Vagina (tissue), 2 donors: ENCODE data around the gene ADAP1. TPM values are rescaled to one million over a fixed set of nuclear protein-coding genes. Genes with fewer than 3 reads are reported as not detected.

ENCODE experiments used
- DNase-seq, 2 donors: peaks; one replicate each; pipeline ENCODE4 v3.0.0-alpha.2; 2017; ENCODE audit errors: extremely low spot score in 2 of 2
- H3K27ac ChIP-seq: fragments of 200-600 bp; sonication (generic); one replicate; pipeline ENCODE4 v1.5.1; 2019
- H3K27me3 ChIP-seq: fragments of 200-600 bp; sonication (generic); one replicate; pipeline ENCODE4 v1.5.1; 2019
- H3K36me3 ChIP-seq, 2 donors: fragments of 200-600 bp; sonication (generic); one replicate each; pipeline ENCODE4 v1.5.1; 2017 to 2019
- H3K4me1 ChIP-seq: fragments of 200-600 bp; sonication (generic); one replicate; pipeline ENCODE4 v1.5.1; 2019
- H3K4me3 ChIP-seq, 2 donors: fragments of 200-600 bp; sonication (generic); 1 replicate in 1 of 2; 2 replicates in 1 of 2; pipeline ENCODE4 v1.5.1; 2016 to 2019
- H3K9me3 ChIP-seq: fragments of 200-600 bp; sonication (generic); one replicate; pipeline ENCODE4 v1.5.1; 2019
- CTCF ChIP-seq, 3 experiments: fragments of 450-650 bp in 2 of 3; fragments of 200-600 bp in 1 of 3; sonication (generic) in 1 of 3; IDR thresholded peaks; one replicate each; pipeline ENCODE4 v1.5.1; 2017 to 2019; ENCODE audit warnings: antibody characterized with exemption in 3 of 3, mild to moderate bottlenecking in 2 of 3, moderate library complexity in 2 of 3
- POLR2A ChIP-seq, 2 donors: fragments of 450-650 bp; IDR thresholded peaks; one replicate each; pipeline ENCODE4 v1.6.1; 2017; ENCODE audit warnings: antibody characterized with exemption in 2 of 2, mild to moderate bottlenecking in 2 of 2, moderate library complexity in 2 of 2
- POLR2AphosphoS5 ChIP-seq, 2 donors: sonication (generic); formaldehyde crosslinking; IDR thresholded peaks; one replicate each; pipeline ENCODE4 v1.9.0; 2017; ENCODE audit warnings: antibody characterized with exemption in 2 of 2, mild to moderate bottlenecking in 2 of 2, low read depth in 1 of 2; ENCODE audit not compliant: insufficient read depth in 1 of 2
- intact Hi-C: fragments of 100-400 bp; cut with DNase I; formaldehyde crosslinking; loops from one replicate; pipeline ENCODE4 v1.15.1; 2023
- total RNA-seq: library from RNA; depleted of rRNA; stranded (reverse); fragments of >200 nt; gene quantifications from one replicate; pipeline ENCODE4 v1.2.3, GENCODE V29; 2016

The ADAP1 gene
- total RNA-seq, 1 donor from 2014 or later = 4.2 TPM

GRCh38 chr7:983616-984071 lies 29.2 kb upstream of the ADAP1 start:
- intact Hi-C loops = no loop called here
- TF ChIP-seq POLR2AphosphoS5 (IDR thresholded peaks at IDR 0.05; ENCODE audit: insufficient read depth in 1 of 2, low read depth in 1 of 2) (no peak), POLR2A (IDR thresholded peaks at IDR 0.05) (no peak), CTCF (IDR thresholded peaks at IDR 0.05) (no peak)
- no peak overlapping the region for H3K27ac ChIP-seq
- no peaks in the 10 kb centered on the region for H3K9me3 ChIP-seq
- no peak overlapping the region for H3K4me3 ChIP-seq
- peaks cover 24% of the 10 kb centered on the region for H3K4me1 ChIP-seq
- no peaks in the 10 kb centered on the region for H3K36me3 ChIP-seq
- no peak for DNase-seq
- no peaks in the 10 kb centered on the region for H3K27me3 ChIP-seq

GRCh38 chr7:983004-983615 lies 28.6 kb upstream of the ADAP1 start, which contains the start of gene CYP2W1:
CYP2W1 (plus strand) TSS chr7:983181; CDS start chr7:983212, 31 bp downstream.
- H3K27ac ChIP-seq = no peak within 1 kb of the TSS
- no peak for DNase-seq
- H3K9me3 ChIP-seq = no peaks in the 10 kb centered on the region
- H3K36me3 ChIP-seq = no peaks in the 10 kb centered on the region
- no peak for TF ChIP-seq CTCF (IDR thresholded peaks at IDR 0.05)
- no peak for TF ChIP-seq POLR2A (IDR thresholded peaks at IDR 0.05)
- no peak for TF ChIP-seq POLR2AphosphoS5 (IDR thresholded peaks at IDR 0.05; ENCODE audit: insufficient read depth in 1 of 2, low read depth in 1 of 2)
- no peak within 1 kb of the TSS for H3K4me3 ChIP-seq
- peaks cover 19% of the 10 kb centered on the region for H3K4me1 ChIP-seq
- intact Hi-C loops = no loop called here
- H3K27me3 ChIP-seq = no peaks in the 10 kb centered on the region

GRCh38 chr7:982511-983003 lies 28.1 kb upstream of the ADAP1 start:
- H3K27ac ChIP-seq = no peak overlapping the region
- no peaks in the 10 kb centered on the region for H3K36me3 ChIP-seq
- no peak overlapping the region for H3K4me3 ChIP-seq
- no peak for TF ChIP-seq POLR2A (IDR thresholded peaks at IDR 0.05)
- no peak for TF ChIP-seq CTCF (IDR thresholded peaks at IDR 0.05)
- no peak for TF ChIP-seq POLR2AphosphoS5 (IDR thresholded peaks at IDR 0.05; ENCODE audit: insufficient read depth in 1 of 2, low read depth in 1 of 2)
- no peaks in the 10 kb centered on the region for H3K27me3 ChIP-seq
- H3K4me1 ChIP-seq = peaks cover 18% of the 10 kb centered on the region
- DNase-seq = no peak
- no peaks in the 10 kb centered on the region for H3K9me3 ChIP-seq
- intact Hi-C loops = no loop called here

- no peak overlapping the region for H3K4me3 ChIP-seq
- no peaks in the 10 kb centered on the region for H3K27me3 ChIP-seq
- no peaks in the 10 kb centered on the region for H3K9me3 ChIP-seq
- intact Hi-C loops = no loop called here
- H3K27ac ChIP-seq = no peak overlapping the region
- no peak for TF ChIP-seq POLR2AphosphoS5 (IDR thresholded peaks at IDR 0.05; ENCODE audit: insufficient read depth in 1 of 2, low read depth in 1 of 2)
- TF ChIP-seq POLR2A (IDR thresholded peaks at IDR 0.05) = no peak
- no peak for TF ChIP-seq CTCF (IDR thresholded peaks at IDR 0.05)
- no peaks in the 10 kb centered on the region for H3K36me3 ChIP-seq
- peaks cover 18% of the 10 kb centered on the region for H3K4me1 ChIP-seq
- DNase-seq = no peak
These were observed 27.5 kb upstream of the ADAP1 start for GRCh38 chr7:981793-982510.
